SK-N-MC (cell line): ENCODE measurements around the gene GRIK4.

Source experiments
- EZH2 ChIP-seq: fragments of 200-600 bp; sonication (generic); IDR thresholded peaks from one replicate; pipeline ENCODE4 v1.6.1; 2017; ENCODE audit warnings: antibody characterized with exemption
- FOXP2 ChIP-seq: optimal IDR thresholded peaks from 2 replicates; pipeline ENCODE3; 2011; ENCODE audit warnings: mild to moderate bottlenecking, moderate library complexity; ENCODE audit not compliant: insufficient read depth; ENCODE audit errors: extremely low read length, control extremely low read depth
- POLR2AphosphoS5 ChIP-seq: IDR thresholded peaks from 2 replicates; pipeline ENCODE4 v1.6.1; 2012; ENCODE audit warnings: mild to moderate bottlenecking, low read depth, low read length, borderline replicate concordance

DNA sequence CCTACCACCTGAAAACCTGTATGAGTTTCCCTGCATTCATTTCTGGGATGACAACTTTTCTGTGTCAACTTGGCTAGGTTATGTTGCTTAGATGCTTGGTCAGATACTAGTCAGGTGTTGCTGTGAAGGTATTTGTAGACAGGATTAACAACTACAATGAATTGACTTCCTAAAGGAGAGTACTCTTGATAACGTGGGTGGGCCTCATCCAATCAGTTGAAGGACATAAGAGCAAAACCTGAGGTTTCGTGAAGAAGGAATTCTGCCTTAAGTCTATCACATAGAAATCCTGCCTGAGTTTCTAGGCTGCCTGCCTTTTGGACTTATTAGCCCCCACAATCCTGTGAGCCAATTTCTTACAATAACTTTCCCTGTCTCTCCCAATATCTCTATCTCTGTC lies 431.2 kb downstream of the GRIK4 start:
- TF ChIP-seq POLR2AphosphoS5 (no peak), EZH2 (no peak), FOXP2 (no peak)
